PC-9 (cell line): ENCODE data around the gene CDC42EP3. TPM values are rescaled to one million over a fixed set of nuclear protein-coding genes. Genes with fewer than 3 reads are reported as not detected.

Source experiments
- BruUV-seq: library from RNA; stranded (reverse); fragments of 400-500 nt; replicated peaks from 2 replicates; lab custom pipeline; 2021; lab: Mats Ljungman, UMichigan
- CTCF ChIA-PET: fragments of 300-600 bp; sonication (Branson Sonifier 250); formaldehyde crosslinking; loops from one replicate; lab custom pipeline; 2022; ENCODE audit warnings: antibody characterized with exemption; lab: Charles Lee
- POLR2A ChIA-PET: fragments of 300-600 bp; sonication (Branson Sonifier 250); formaldehyde crosslinking; loops from one replicate; lab custom pipeline; 2022; ENCODE audit warnings: antibody characterized with exemption; ENCODE audit not compliant: unreplicated experiment; lab: Charles Lee
- DNase-seq, 2 experiments: peaks; one replicate each; pipeline versions ENCODE4 v3.0.0 to v3.0.0-alpha.2; 2015 to 2022; ENCODE audit warnings: mixed read lengths in 1 of 2
- H2AFZ ChIP-seq: fragments of 200-600 bp; sonication (generic); 2 replicates; pipeline ENCODE4 v1.8.1; 2017; ENCODE audit warnings: antibody characterized with exemption
- H3F3A ChIP-seq: fragments of 200-600 bp; sonication (generic); 2 replicates; pipeline ENCODE4 v1.8.1; 2017; ENCODE audit warnings: antibody characterized with exemption, mild to moderate bottlenecking, low read depth; ENCODE audit not compliant: insufficient read depth
- H3K27ac ChIP-seq: fragments of 200-600 bp; sonication (generic); 2 replicates; pipeline ENCODE4 v1.6.1; 2016; ENCODE audit warnings: mixed run types
- H3K27me3 ChIP-seq: fragments of 200-600 bp; sonication (generic); 2 replicates; pipeline ENCODE4 v1.6.1; 2016; ENCODE audit warnings: low read depth, mixed run types; ENCODE audit not compliant: insufficient read depth
- H3K36me3 ChIP-seq: fragments of 200-600 bp; sonication (generic); 2 replicates; pipeline ENCODE4 v1.6.1; 2016; ENCODE audit warnings: low read depth, mixed run types
- H3K4me1 ChIP-seq: fragments of 200-600 bp; sonication (generic); replicated peaks from 2 replicates; pipeline ENCODE4 v1.6.1; 2016; ENCODE audit warnings: mixed run types; ENCODE audit not compliant: insufficient read depth
- H3K4me2 ChIP-seq: fragments of 200-600 bp; sonication (generic); 2 replicates; pipeline ENCODE4 v1.6.1; 2017; ENCODE audit warnings: mixed run types
- H3K4me3 ChIP-seq: fragments of 200-600 bp; sonication (generic); 2 replicates; pipeline ENCODE4 v1.6.1; 2016; ENCODE audit warnings: mixed run types
- H3K79me2 ChIP-seq: fragments of 200-600 bp; sonication (generic); 2 replicates; pipeline ENCODE4 v1.6.1; 2017; ENCODE audit warnings: low read depth, mixed run types
- H3K9me2 ChIP-seq: fragments of 200-600 bp; sonication (generic); 2 replicates; pipeline ENCODE4 v1.8.1; 2017; ENCODE audit warnings: mild to moderate bottlenecking; ENCODE audit not compliant: insufficient read depth
- H3K9me3 ChIP-seq: fragments of 200-600 bp; sonication (generic); 2 replicates; pipeline ENCODE4 v1.8.1; 2016; ENCODE audit warnings: low read depth; ENCODE audit not compliant: insufficient read depth
- H4K20me1 ChIP-seq: fragments of 200-600 bp; sonication (generic); 2 replicates; pipeline ENCODE4 v1.8.1; 2017; ENCODE audit not compliant: insufficient read depth
- CTCF ChIP-seq: fragments of 200-600 bp; sonication (generic); conservative IDR thresholded peaks from 2 replicates; pipeline ENCODE4 v1.6.1; 2017; ENCODE audit warnings: mixed run types, antibody characterized with exemption, mild to moderate bottlenecking, moderate library complexity
- EZH2 ChIP-seq: fragments of 200-600 bp; sonication (generic); IDR thresholded peaks from 2 replicates; pipeline ENCODE4 v1.8.0; 2017; ENCODE audit warnings: antibody characterized with exemption, low read depth
- intact Hi-C: fragments of 100-400 bp; cut with micrococcal nuclease; formaldehyde crosslinking; loops from one replicate; pipeline ENCODE4 v1.10.0; 2022; ENCODE audit not compliant: unreplicated experiment
- total RNA-seq: library from RNA; stranded (reverse); gene quantifications from 2 replicates; pipeline ENCODE4 v1.2.3, GENCODE V29; 2021

The CDC42EP3 gene
- total RNA-seq, 1 experiment from 2014 or later, result 54.1 TPM

DNA sequence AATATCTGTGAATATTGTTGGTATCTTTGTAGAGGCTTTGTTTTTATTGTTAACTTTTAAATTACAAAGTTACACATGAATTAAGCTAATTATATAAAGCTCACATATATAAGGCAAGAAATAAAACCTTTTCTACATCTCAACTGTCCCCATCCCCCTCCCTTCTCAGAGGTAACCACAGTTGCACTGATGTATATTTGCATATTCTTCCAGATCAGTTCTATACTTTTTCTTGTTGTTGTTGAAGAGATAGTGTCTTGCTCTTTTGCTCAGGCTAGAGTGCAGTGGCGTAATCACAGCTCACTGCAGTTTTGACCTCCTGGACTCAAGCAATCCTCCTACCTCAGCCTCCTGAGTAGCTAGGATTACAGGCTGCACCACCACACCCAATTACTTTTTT, 36.0 kb upstream of the CDC42EP3 start:
- Histone ChIP-seq H3K4me1 (peaks cover 28% of the 10 kb centered on the region), H4K20me1 (no peaks in the 10 kb centered on the region), H3K27me3 (no peaks in the 10 kb centered on the region), H3K27ac (no peak overlapping the region), H2AFZ (no peak overlapping the region), H3K9me3 (no peaks in the 10 kb centered on the region), H3K79me2 (no peaks in the 10 kb centered on the region), H3F3A (peaks cover 9% of the 10 kb centered on the region; the same call in 1 of the 2 replicates), H3K9me2 (no peaks in the 10 kb centered on the region), H3K4me3 (no peak overlapping the region), H3K4me2 (no peak overlapping the region), H3K36me3 (no peaks in the 10 kb centered on the region)
- intact Hi-C loops, result no loop called here
- ChIA-PET CTCF (interaction anchor here (0.7 kb wide), 1 partner anchor 369 kb away, joined by 14 read pairs; no protein-coding TSS in a partner anchor), POLR2A (interaction anchor here (0.7 kb wide), 1 partner anchor 285 kb away, joined by 3 read pairs; no protein-coding TSS in a partner anchor)
- BruUV-seq, result no TSS peak
- no peak for DNase-seq
- no peak for TF ChIP-seq EZH2

DNA sequence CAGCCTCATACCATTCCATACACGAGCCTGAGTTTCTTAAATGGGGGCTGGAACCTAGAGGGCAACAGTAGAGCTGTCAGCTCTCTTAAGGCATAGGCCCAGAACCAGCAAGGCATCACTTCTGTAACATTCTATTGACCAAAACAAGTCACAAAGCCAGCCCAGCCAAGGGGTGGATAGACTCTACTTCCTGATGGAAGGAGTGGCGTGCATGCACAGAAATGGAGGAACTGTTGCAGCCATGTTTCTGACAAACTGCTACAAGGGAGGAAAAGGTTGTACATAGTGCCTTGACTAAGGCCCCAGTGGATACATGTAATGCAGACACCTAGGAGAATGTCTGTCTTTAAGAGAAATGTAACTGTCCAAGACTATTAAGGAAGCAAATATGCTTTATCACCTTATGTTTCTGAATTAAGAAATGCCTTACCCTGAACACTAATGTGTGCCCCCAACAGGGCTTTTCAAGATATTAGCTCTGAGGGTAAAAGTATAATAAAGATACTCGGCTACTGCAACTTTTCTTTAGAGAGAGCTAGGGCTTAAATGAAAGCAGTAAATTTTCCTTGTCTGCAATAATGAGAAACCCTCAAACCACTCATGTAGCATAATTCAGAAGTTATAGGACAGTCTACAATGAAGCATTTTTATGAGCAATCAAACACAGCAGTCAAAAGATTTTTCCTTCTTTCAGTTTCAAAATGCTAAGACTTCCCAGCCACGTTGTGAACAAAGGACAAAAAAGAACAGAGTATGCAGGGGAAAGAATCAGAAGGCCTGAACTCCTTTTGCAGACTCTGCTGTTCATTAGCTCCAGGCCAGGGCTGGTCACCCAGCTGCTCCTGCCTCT, 35.1 kb upstream of the CDC42EP3 start:
- DNase-seq, result no peak
- H3K27ac ChIP-seq, result no peak overlapping the region
- H3K79me2 ChIP-seq, result no peaks in the 10 kb centered on the region
- H4K20me1 ChIP-seq, result no peaks in the 10 kb centered on the region
- ChIA-PET POLR2A (interaction anchor here (0.7 kb wide), 1 partner anchor 286 kb away, joined by 3 read pairs; no protein-coding TSS in a partner anchor), CTCF (no interaction called here)
- H3F3A ChIP-seq, result peaks cover under 1% of the 10 kb centered on the region; the same call in 1 of the 2 replicates
- H2AFZ ChIP-seq, result no peak overlapping the region
- H3K9me3 ChIP-seq, result no peaks in the 10 kb centered on the region
- no peaks in the 10 kb centered on the region for H3K9me2 ChIP-seq
- BruUV-seq, result no TSS peak
- no peak for TF ChIP-seq EZH2
- no peak for TF ChIP-seq CTCF
- H3K4me2 ChIP-seq, result no peak overlapping the region
- intact Hi-C loops, result no loop called here
- peaks cover 20% of the 10 kb centered on the region for H3K4me1 ChIP-seq
- H3K36me3 ChIP-seq, result no peaks in the 10 kb centered on the region
- H3K4me3 ChIP-seq, result no peak overlapping the region
- no peaks in the 10 kb centered on the region for H3K27me3 ChIP-seq

- no peak for TF ChIP-seq EZH2
- TF ChIP-seq CTCF, result no peak
- POLR2A ChIA-PET, result no interaction called here
- 0 out of 2 replicates have a peak, but pooled peaks cover 5% of the 10 kb centered on the region for H3K9me3 ChIP-seq
- peaks cover 8% of the 10 kb centered on the region; the same call in 1 of the 2 replicates for H3K4me1 ChIP-seq
- H3F3A ChIP-seq, result no peaks in the 10 kb centered on the region
- CTCF ChIA-PET, result no interaction called here
- no peak overlapping the region for H3K4me3 ChIP-seq
- H3K27ac ChIP-seq, result no peak overlapping the region
- H3K4me2 ChIP-seq, result no peak overlapping the region
- no peak overlapping the region for H2AFZ ChIP-seq
- no peaks in the 10 kb centered on the region for H3K9me2 ChIP-seq
- intact Hi-C loops, result no loop called here
- no TSS peak for BruUV-seq
- H3K36me3 ChIP-seq, result no peaks in the 10 kb centered on the region
- no peaks in the 10 kb centered on the region for H4K20me1 ChIP-seq
- no peaks in the 10 kb centered on the region for H3K27me3 ChIP-seq
- no peak for DNase-seq
- H3K79me2 ChIP-seq, result no peaks in the 10 kb centered on the region
These were observed 33.7 kb upstream of the CDC42EP3 start for GRCh38 chr2:37705191-37705590.
